Measurements from ENCODE around the gene SYNE1. TPM values are rescaled to one million over a fixed set of nuclear protein-coding genes. Genes with fewer than 3 reads are reported as not detected.

The SYNE1 gene
- total and polyA plus RNA-seq, 2 of the 8 experiments (the other 6 are each of a cell fraction or from before 2014, with no cell fraction given): 2.8 to 5.5 TPM

GRCh38 chr6:152673236-152673635 is 36.1 kb upstream of the SYNE1 start:
- Histone ChIP-seq H4K8ac (ENCODE audit: extremely low read depth, insufficient read depth, low read length) (no peak overlapping the region), H2BK20ac (ENCODE audit: low read length) (no peak overlapping the region), H3K56ac (replicated peaks; ENCODE audit: insufficient read length, low read depth, low read length) (no peak overlapping the region), H3K79me1 (ENCODE audit: low read depth, low read length) (no peaks in the 10 kb centered on the region), H3K4me2 (ENCODE audit: insufficient read depth in 1 of 2, low read depth in 2 of 2, low read length in 2 of 2) (no peak overlapping the region), H4K20me1 (replicated peaks in 1 of 2; ENCODE audit: control insufficient read depth in 1 of 2, insufficient read depth in 2 of 2, low read length in 2 of 2) (no peaks in the 10 kb centered on the region), H3K4me1 (replicated peaks in 1 of 4; ENCODE audit: control insufficient read depth in 3 of 4, insufficient read depth in 4 of 4, low read length in 3 of 4) (peaks cover 0 to 3% (median 0%) of the 10 kb centered on the region in 4 experiments; a peak in 1 of 7 replicates), H2BK12ac (ENCODE audit: low read depth, low read length) (no peak overlapping the region), H4K5ac (ENCODE audit: insufficient read length, low read depth, low read length) (no peak overlapping the region), H3K79me2 (ENCODE audit: control insufficient read depth in 1 of 2, insufficient read depth in 2 of 2, low read length in 2 of 2) (no peaks in the 10 kb centered on the region), H2AFZ (ENCODE audit: low read length) (no peak overlapping the region), H3K4me3 (ENCODE audit: extremely low read depth in 1 of 4, insufficient read depth in 2 of 4, low read depth in 3 of 4, low read length in 4 of 4) (no peak overlapping the region), H3K23me2 (ENCODE audit: low read depth, low read length) (no peaks in the 10 kb centered on the region), H3K14ac (ENCODE audit: insufficient read length) (no peak overlapping the region), H2BK5ac (ENCODE audit: low read depth, low read length) (no peak overlapping the region), H3K9ac (replicated peaks in 1 of 4; ENCODE audit: extremely low read depth in 1 of 4, low read depth in 3 of 4, low read length in 3 of 4) (no peak overlapping the region), H2BK15ac (ENCODE audit: low read length) (no peak overlapping the region), H3K27me3 (replicated peaks in 1 of 4; ENCODE audit: control insufficient read depth in 3 of 4, extremely low read depth in 1 of 4, insufficient read depth in 3 of 4, low read length in 3 of 4) (no peaks in the 10 kb centered on the region), H3K9me3 (ENCODE audit: insufficient read depth in 2 of 2, low read depth in 1 of 2, low read length in 1 of 2) (no peaks in the 10 kb centered on the region), H2BK120ac (replicated peaks; ENCODE audit: low read depth, low read length) (no peak overlapping the region), H3K36me3 (ENCODE audit: control insufficient read depth in 2 of 4, insufficient read depth in 4 of 4, low read length in 3 of 4) (no peaks in the 10 kb centered on the region), H3K4ac (replicated peaks; ENCODE audit: insufficient read length, low read depth, low read length) (no peak overlapping the region), H3K18ac (ENCODE audit: extremely low read depth, low read length) (no peak overlapping the region), H3K23ac (ENCODE audit: insufficient read length) (no peak overlapping the region), H4K91ac (replicated peaks; ENCODE audit: insufficient read length, low read length) (no peak overlapping the region), H2AK5ac (ENCODE audit: low read depth, low read length) (no peak overlapping the region), H3K27ac (ENCODE audit: low read depth, low read length) (no peak overlapping the region)
- DNase-seq (ENCODE audit: low read depth in 1 of 2, low spot score in 2 of 2): no peak
- ChIA-PET POLR2A (ENCODE audit: partially characterized antibody) (no interaction called here), CTCF (ENCODE audit: partially characterized antibody) (interaction anchor here (0.7 to 1.1 kb wide), 3 partner anchors 30 to 101 kb away, joined by 3 read pairs; no protein-coding TSS in a partner anchor)
- FAIRE-seq: no peak
- TF ChIP-seq SIRT6 (IDR thresholded peaks at IDR 0.05; ENCODE audit: low read length) (no peak), TCF12 (IDR thresholded peaks at IDR 0.05; ENCODE audit: low read depth, low read length) (no peak), CTBP2 (IDR thresholded peaks at IDR 0.05; ENCODE audit: borderline replicate concordance, insufficient read depth, insufficient read length, low read length) (no peak), BACH1 (IDR thresholded peaks at IDR 0.05; ENCODE audit: low read length) (no peak), SP1 (IDR thresholded peaks at IDR 0.05; ENCODE audit: low read depth, low read length) (no peak), CTCF (IDR thresholded peaks at IDR 0.05; ENCODE audit: control extremely low read depth in 1 of 3, insufficient read depth in 1 of 3, low read depth in 1 of 3, low read length in 3 of 3) (no peak), RXRA (IDR thresholded peaks at IDR 0.05; ENCODE audit: insufficient read depth, low read depth, low read length) (no peak), POU5F1 (IDR thresholded peaks at IDR 0.05; ENCODE audit: low read depth, low read length) (no peak), MAX (IDR thresholded peaks at IDR 0.05) (no peak), GTF2F1 (IDR thresholded peaks at IDR 0.05; ENCODE audit: borderline replicate concordance, low read depth, low read length) (no peak), RAD21 (IDR thresholded peaks at IDR 0.05 in 1 of 2, conservative IDR thresholded peaks at IDR 0.05 in 1 of 2; ENCODE audit: low read depth in 2 of 2, low read length in 2 of 2) (no peak), EGR1 (IDR thresholded peaks at IDR 0.05; ENCODE audit: borderline replicate concordance, low read depth, low read length) (no peak)

All from H1 (cell line).